ENCODE measurements around the gene MOV10L1.
"Not testable (repeated sequence)": the region's sequence is repeated elsewhere in the genome, so short reads cannot be mapped to it uniquely, and the experiment has no call there.

MOV10L1 gene

DNA sequence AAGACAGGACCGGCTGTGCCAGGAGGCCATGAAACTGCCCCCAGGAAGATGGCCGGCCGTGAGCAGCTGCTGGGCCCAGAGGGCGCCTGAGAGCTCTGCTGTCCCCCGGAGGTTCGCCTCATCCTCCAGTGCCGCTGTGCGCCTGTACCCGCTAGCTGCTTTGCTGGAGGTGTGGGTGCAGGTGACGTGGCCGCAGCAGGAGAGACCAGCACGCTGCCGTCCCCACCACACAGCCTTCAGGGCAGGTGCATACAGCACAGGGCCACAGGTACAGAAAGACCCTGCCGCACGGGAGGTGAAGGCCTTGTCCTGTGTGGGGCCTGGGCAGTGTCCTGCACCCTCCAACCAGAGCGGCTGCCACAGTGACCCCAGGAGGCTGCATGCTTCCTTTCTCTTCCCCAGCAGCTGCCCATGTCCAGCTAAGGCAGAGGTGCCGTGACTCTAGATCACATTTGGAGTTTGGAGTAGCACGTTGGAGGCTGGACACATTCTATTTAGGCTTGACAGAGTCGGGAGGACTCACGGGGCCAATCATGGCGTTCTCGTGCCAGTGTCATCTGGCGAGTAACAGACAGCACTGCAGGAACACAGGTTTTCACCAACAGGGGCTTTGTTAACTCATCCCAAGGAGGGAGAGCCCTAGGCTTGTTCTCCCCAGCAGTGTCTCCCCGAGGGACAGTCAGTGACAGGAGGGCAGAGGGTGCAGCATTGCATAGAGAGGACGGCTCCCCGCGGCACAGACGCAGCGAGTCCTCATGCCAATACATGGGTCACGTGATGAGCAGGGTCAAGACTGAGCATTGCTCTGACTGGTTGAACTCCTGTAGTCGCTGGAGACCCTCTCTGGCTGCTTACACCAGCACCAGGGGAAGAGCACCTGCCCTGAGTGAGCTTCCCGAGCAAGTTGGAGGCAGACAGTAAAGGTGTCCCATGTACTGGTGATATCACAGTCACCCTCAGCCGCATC is 62.0 kb downstream of the MOV10L1 start:
- no peak for DNase-seq (ENCODE audit: low read depth in 2 of 3, low spot score in 2 of 3)

DNA sequence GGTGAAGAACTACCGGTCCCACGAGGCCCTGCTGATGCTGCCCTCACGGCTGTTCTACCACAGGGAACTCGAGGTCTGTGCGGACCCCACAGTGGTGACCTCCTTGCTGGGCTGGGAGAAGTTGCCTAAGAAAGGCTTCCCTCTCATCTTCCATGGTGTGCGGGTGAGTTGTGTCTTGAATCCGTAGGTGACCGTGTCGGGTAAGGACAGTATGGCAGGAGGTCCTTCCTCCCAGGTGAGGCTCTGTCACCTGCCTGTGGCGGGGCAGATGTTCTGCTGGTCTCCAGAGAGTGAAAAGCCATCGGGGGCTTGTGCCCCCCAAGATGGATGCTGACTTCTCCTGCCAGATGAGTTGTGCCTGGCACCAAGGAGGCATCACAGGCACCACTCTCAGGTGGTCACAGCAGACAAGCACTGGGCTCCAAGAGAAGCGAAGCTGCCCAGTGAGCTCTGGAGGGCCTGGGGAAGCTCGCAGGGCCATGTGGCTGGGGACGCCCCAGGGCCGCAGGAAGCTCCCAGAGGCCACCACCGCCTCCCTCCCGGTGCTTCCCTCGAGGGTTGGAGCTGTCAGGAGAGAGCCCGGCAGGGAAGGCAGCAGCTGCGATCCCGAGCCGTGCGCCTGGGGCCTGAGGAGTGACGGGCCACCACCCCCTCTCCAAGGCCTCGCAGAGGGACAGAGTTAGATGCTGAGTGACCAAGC is 63.4 kb downstream of the MOV10L1 start:
- DNase-seq (ENCODE audit: low read depth in 2 of 3, low spot score in 2 of 3), result no peak

DNA sequence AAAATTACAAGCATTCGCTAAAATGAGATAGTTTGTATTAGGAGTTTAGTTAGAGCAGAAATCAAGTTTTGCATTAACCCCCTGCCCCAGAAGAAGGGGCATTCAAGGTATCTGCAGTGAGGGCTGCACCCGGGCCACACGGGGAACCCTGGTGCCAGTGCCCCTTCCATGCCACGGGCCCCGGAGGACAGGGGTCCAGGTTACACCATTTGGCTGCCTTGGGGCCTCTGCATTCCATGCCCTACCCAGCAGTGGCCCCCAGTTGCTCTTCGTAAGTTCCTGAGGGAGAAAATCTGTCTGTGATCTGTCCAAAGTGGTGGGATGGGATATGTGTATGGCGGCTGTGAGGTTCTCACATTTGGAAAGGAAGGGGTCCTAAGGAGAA is 63.9 kb downstream of the MOV10L1 start:
- no peak for DNase-seq (ENCODE audit: low read depth in 2 of 3, low spot score in 2 of 3)

GRCh38 chr22:50157709-50158375 is 68.0 kb downstream of the MOV10L1 start:
- DNase-seq (ENCODE audit: low read depth in 2 of 3, low spot score in 2 of 3), result no peak

GRCh38 chr22:50160947-50161346 is 71.1 kb downstream of the MOV10L1 start:
- DNase-seq (ENCODE audit: low read depth in 2 of 3, low spot score in 2 of 3), result no peak

- no peak for DNase-seq (ENCODE audit: low read depth in 2 of 3, low spot score in 2 of 3)
These were observed 71.9 kb downstream of the MOV10L1 start for GRCh38 chr22:50161508-50162390.

DNA sequence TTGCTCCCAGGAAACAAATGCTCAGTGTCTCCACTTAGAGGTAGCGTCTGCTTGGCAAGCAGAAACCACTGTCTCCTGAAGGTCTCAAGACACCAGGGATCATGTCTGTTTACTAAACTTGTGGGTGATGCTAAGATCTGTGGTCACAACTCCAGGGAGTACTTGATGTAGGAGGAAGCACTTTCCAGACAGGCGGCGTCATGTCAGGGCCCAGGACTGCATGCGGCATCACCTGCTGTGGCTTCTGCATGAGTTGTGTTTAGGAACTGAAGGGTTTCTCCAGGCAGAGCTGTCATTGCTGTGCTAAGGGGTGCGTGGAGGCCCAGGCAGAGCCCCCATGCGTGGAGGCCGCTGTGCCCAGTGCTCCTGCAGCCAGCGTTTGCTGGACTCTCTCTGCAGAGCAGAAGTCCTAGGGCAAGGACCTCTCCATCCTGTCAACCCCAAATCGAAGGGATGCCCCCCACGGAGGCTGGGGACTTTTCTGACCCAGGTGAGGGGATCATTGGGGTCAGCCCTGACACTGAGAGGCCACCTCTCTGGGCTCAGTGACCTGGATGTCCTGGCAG is 72.7 kb downstream of the MOV10L1 start:
- DNase-seq (ENCODE audit: low read depth in 2 of 3, low spot score in 2 of 3), result no peak

DNA sequence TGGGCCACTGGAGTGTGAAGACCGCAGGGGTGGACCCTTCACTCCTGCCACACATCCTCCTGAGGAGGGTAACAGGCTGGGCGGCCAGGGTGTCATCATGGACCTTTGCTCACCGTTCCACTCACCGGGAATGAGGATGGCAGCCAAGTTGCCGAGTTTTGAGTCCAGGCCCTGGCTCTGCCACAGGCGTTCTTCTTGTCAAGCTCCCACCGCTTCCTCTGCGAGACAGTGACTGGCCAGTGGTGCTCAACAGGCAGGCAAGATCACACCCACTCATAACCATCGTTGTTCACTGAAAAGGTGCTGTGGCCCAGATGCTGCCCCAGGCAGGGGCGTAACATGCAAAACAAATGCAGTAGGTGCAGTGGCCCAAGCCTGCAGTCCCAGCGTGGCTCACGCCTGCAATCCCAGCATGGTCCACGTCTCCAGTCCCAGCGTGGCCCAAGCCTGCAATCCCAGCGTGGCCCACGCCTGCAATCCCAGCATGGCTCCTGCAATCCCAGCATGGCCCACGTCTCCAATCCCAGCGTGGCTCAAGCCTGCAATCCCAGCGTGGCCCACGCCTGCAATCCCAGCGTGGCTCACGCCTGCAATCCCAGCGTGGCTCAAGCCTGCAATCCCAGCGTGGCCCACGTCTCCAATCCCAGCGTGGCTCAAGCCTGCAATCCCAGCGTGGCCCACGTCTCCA is 75.8 kb downstream of the MOV10L1 start:
- DNase-seq (ENCODE audit: low read depth in 2 of 3, low spot score in 2 of 3), result no peak

DNA sequence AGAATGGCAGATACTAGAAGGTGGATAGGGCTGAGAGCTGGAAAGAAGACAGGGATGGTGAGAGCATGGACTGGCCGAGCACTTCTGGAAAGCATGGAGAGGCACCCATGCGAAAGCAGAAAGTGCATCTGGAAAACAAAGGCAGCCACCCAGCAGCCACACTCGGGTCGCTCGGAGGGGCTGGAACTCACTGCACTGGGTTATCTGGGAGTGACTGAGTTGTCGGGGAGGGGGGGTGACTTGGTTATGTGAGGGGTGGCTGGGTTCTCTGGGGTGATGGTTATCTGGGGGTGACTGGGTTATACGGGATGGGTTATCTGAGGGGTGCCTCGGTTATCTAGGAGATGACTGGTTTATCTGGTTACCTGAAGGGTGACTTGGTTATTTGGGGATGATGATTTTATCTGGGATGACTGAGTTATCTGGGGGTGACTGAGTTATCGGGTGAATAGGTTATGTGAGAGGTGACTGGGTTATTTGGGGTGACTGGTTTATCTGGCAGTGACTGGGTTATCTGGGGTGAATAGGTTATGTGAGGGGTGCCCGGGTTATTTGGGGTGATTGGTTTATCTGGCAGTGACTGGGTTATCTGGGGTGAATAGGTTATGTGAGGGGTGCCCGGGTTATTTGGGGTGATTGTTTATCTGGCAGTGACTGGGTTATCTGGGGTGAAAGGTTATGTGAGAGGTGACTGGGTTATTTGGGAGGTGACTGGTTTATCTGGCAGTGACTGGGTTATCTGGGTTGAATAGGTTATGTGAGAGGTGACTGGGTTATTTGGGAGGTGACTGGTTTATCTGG is 78.1 kb downstream of the MOV10L1 start:
- no peak for DNase-seq (ENCODE audit: low read depth in 2 of 3, low spot score in 2 of 3)

DNA sequence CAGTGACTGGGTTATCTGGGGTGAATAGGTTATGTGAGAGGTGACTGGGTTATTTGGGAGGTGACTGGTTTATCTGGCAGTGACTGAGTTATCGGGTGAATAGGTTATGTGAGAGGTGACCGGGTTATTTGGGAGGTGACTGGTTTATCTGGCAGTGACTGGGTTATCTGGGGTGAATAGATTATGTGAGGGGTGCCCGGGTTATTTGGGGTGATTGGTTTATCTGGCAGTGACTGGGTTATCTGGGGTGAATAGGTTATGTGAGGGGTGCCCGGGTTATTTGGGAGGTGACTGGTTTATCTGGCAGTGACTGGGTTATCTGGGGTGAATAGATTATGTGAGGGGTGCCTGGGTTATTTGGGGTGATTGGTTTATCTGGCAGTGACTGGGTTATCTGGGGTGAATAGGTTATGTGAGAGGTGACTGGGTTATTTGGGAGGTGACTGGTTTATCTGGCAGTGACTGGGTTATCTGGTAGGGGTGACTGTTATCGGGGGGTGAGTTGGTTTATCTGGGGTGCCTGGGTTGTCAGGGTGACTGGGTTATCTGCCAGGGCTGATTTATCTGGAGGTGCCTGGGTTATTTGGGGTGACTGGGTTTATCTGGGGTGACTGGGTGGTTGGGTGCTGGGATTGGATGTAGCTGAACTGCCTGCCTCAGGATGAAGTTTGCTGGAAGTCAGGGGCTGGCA is 78.8 kb downstream of the MOV10L1 start:
- not testable (repeated sequence) for DNase-seq (ENCODE audit: low read depth in 2 of 3, low spot score in 2 of 3)

- DNase-seq (ENCODE audit: low read depth in 2 of 3, low spot score in 2 of 3), result no peak
These were observed 79.5 kb downstream of the MOV10L1 start for GRCh38 chr22:50169181-50169759.

DNA sequence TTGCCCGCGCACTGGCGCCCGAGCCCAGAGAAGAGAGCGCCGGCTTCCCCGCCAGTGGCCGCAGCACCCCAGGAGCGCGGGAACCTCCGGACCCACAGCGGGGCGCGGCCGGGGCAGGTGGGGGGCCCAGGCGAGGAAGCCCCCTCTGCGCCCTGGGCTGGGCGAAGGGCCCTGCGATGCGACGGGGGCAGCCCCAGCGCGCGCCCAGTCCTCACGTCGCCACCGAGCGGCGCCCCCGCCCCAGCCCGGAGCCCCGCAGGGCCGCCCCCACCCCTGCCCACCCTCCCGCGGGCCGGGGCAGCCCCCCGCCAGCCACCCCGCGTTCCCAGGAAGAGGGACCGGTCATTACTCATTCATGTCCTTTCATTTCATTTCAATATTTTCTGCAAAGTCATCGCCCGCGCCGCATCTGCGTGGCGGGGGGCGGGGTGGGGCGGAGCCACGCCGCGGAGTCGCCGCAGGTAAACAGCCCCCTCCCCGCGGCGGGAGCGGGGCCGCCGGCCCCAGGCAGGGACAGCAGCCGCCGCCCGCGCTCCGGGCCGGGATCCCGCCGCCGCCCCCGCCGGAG is 80.1 kb downstream of the MOV10L1 start:
- no peak for DNase-seq (ENCODE audit: low read depth in 2 of 3, low spot score in 2 of 3)

DNA sequence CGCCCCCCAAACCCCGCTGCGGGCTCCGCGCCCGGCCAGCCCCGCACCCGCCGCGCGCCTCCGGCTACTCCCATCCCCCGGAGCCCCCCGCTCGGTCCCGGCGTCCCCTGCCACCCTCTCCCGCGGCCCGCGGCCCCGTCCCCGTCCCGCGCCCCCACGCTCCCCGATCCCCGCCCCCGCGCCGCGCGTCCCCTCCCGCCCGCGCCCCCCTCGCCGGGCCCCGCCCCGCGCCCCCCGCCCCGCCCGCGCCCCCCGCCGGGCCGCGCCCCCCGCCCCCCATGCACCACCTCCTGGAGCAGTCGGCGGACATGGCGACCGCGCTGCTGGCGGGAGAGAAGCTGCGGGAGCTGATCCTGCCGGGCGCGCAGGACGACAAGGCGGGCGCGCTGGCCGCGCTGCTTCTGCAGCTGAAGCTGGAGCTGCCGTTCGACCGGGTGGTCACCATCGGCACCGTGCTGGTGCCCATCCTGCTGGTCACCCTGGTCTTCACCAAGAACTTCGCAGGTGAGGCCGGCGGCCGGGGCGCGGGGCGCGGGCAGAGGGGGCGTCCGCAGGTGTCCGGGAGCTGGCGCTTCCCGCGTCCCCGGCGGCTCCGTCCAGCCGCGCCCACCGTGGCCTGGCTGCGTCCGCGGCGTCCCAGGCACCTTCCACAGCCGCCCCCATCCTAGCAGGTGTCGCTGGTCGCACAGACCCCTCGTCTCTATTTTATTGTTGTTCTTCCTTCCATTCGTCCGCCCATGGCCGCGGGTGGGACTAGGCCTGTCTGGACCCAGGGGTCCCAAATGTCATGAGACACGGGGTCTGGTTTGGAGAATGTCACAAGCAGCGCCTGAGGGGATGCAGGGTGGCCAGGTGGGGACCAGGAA is 80.9 kb downstream of the MOV10L1 start, which contains the start of gene PANX2:
PANX2 (plus strand) TSS at position 279 of the 866 bp plus-strand sequence; CDS start at position 279, 0 bp downstream.
- DNase-seq (ENCODE audit: low read depth in 2 of 3, low spot score in 2 of 3), result no peak

DNA sequence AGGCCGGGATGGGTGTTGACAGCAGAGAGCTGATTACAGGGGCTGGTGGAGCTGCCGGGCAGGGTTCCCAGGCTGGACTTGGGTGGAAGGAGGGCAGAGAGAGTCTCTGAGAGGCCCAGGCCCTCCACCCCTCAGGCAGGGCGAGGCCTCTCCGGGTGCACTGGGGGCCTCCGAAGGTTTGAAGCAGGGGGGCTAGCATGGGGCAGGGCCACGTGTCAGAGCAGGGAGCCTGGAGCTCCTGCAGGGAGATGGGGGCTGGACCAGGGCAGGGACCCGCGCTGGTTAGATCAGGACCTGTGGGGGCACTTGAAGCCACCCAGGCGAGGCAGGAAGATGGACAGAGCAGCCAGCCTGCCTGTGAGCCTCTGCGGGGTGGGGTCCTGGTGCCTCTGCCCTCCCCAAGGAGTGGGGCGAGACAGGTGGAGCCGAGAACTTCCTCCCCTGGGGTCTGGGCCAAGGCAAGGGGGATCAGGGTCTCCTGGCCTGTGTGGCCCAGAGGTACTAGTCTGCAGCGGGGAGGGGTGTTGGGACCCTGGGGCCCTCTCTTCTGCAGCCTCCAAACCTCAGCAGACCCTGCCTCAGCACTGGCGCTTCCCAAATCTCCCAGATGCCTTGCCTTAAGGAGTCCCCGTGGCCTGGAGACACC is 81.6 kb downstream of the MOV10L1 start:
- no peak for DNase-seq (ENCODE audit: low read depth in 2 of 3, low spot score in 2 of 3)

DNA sequence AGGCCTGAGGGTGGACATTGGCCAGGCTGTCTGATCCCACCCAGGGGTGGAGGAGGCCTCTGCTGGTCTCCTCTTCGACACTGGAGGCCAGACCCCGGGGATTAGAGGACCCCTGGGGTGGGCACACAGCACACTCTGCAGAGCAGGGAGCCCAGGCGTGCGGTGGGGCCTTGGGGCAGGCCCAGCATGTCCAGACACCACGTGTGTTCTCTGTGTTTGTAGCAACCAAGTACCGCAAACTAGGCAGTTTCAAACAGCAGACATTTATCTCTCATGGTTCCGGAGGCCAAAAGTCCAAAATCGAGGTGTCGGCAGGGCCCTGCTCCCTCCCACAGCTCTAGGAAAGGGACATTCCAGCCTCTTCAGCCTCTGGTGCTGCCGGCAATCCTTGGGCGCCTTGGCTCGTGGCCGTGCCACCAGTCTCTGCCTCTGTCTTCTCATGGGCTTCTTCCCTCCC is 82.2 kb downstream of the MOV10L1 start:
- no peak for DNase-seq (ENCODE audit: low read depth in 2 of 3, low spot score in 2 of 3)
